GM12892 (cell line): Measurements from ENCODE around the gene ZNF37A. TPM values are rescaled to one million over a fixed set of nuclear protein-coding genes. Genes with fewer than 3 reads are reported as not detected.
"Not testable (repeated sequence)": the region's sequence is repeated elsewhere in the genome, so short reads cannot be mapped to it uniquely, and the experiment has no call there.

Experiments
- DNase-seq: peaks from one replicate; pipeline ENCODE4 v3.0.0; 2011; ENCODE audit not compliant: insufficient read length
- FAIRE-seq: peaks from 2 replicates; lab custom pipeline; 2011; peaks lifted over from hg19 to GRCh38; lab: Jason Lieb, UNC
- POLR2A ChIP-seq: IDR thresholded peaks from 2 replicates; pipeline ENCODE4 v1.6.1; 2011; ENCODE audit warnings: low read depth, low read length, control low read depth
- POLR2AphosphoS5 ChIP-seq: IDR thresholded peaks from 2 replicates; pipeline ENCODE4 v1.6.1; 2011; ENCODE audit warnings: low read depth, low read length, control low read depth
- TAF1 ChIP-seq: IDR thresholded peaks from 2 replicates; pipeline ENCODE4 v1.6.1; 2011; ENCODE audit warnings: low read depth, mild to moderate bottlenecking, control low read depth, low read length, borderline replicate concordance
- polyA plus RNA-seq: library from polyadenylated mRNA; unstranded; fragments of >200 nt; gene quantifications from one replicate; pipeline ENCODE4 v1.2.1, GENCODE V29; 2012; ENCODE audit warnings: missing spikeins, inconsistent platforms; ENCODE audit not compliant: missing spikeins

ZNF37A gene
- polyA plus RNA-seq = 14.2 TPM

GRCh38 chr10:38094158-38094926 is at the start of gene ZNF37A:
Gene ZNF37A (plus strand): TSS chr10:38094337. CDS start chr10:38096618, 2,281 bp downstream.
- DNase-seq = peak; percentile 59
- FAIRE-seq = peak; percentile 96
- TF ChIP-seq POLR2A (peak; percentile 51; the same call in 1 of the 2 replicates), POLR2AphosphoS5 (no peak)

- FAIRE-seq (peak; percentile 58), DNase-seq (no peak)
- no peak for TF ChIP-seq POLR2AphosphoS5
- no peak for TF ChIP-seq POLR2A
- TF ChIP-seq TAF1 = no peak
Observed at GRCh38 chr10:38045129-38045528, 49.0 kb upstream of the ZNF37A start.

- no peak for TF ChIP-seq POLR2AphosphoS5
- no peak for TF ChIP-seq TAF1
- TF ChIP-seq POLR2A = no peak
- FAIRE-seq (peak; percentile 54), DNase-seq (no peak)
Observed at GRCh38 chr10:38047666-38048065, 46.5 kb upstream of the ZNF37A start.

GRCh38 chr10:38050212-38050611 is 43.9 kb upstream of the ZNF37A start:
- TF ChIP-seq POLR2A (no peak), POLR2AphosphoS5 (no peak), TAF1 (no peak)
- FAIRE-seq (no peak), DNase-seq (no peak)

- no peak for DNase-seq
- TF ChIP-seq POLR2A (no peak), TAF1 (no peak), POLR2AphosphoS5 (no peak)
- no peak for FAIRE-seq
Observed at GRCh38 chr10:38054361-38054797, 39.8 kb upstream of the ZNF37A start.

- peak; percentile 65 for FAIRE-seq
- DNase-seq = not testable (repeated sequence)
Observed at GRCh38 chr10:38055274-38055894, 38.8 kb upstream of the ZNF37A start.

GRCh38 chr10:38069663-38070062 is 24.5 kb upstream of the ZNF37A start:
- FAIRE-seq, DNase-seq: not testable (repeated sequence)

- FAIRE-seq (no peak), DNase-seq (no peak)
- TF ChIP-seq POLR2A = no peak
- no peak for TF ChIP-seq POLR2AphosphoS5
- no peak for TF ChIP-seq TAF1
Observed at GRCh38 chr10:38070501-38070900, 23.6 kb upstream of the ZNF37A start.

GRCh38 chr10:38072552-38072951 is 21.6 kb upstream of the ZNF37A start:
- TF ChIP-seq POLR2AphosphoS5 (no peak), TAF1 (no peak), POLR2A (no peak)
- DNase-seq (no peak), FAIRE-seq (no peak)

- no peak for TF ChIP-seq POLR2A
- TF ChIP-seq POLR2AphosphoS5 = no peak
- no peak for TF ChIP-seq TAF1
- FAIRE-seq (no peak), DNase-seq (no peak)
Observed at GRCh38 chr10:38076687-38077086, 17.4 kb upstream of the ZNF37A start.

- FAIRE-seq = not testable (repeated sequence)
Observed at GRCh38 chr10:38093318-38093717, 819 bp upstream of the ZNF37A start.

GRCh38 chr10:38093816-38094157 is 350 bp upstream of the ZNF37A start:
- FAIRE-seq (no peak), DNase-seq (no peak)
- TF ChIP-seq POLR2AphosphoS5 (no peak), POLR2A (no peak), TAF1 (no peak)

More at GRCh38 chr10:38093318-38093717, 819 bp upstream of the ZNF37A start:
- DNase-seq = not testable (repeated sequence)
